Transverse colon (tissue), 4 donors: ENCODE results near the gene ULBP3. TPM values are rescaled to one million over a fixed set of nuclear protein-coding genes. Genes with fewer than 3 reads are reported as not detected.
A peak's percentile ranks its signal among the peaks of the same experiment; 100 is the strongest.

ENCODE experiments used
- DNase-seq: peaks from one replicate; pipeline ENCODE4 v3.0.0-alpha.2; 2019
- H3K27ac ChIP-seq, 4 donors: fragments of 200-600 bp; sonication (generic); 2 replicates each; pipeline ENCODE4 v1.5.1; 2016 to 2018; ENCODE audit warnings: inconsistent platforms in 4 of 4
- H3K27me3 ChIP-seq: fragments of 200-600 bp; sonication (generic); 2 replicates; pipeline ENCODE4 v1.5.1; 2017; ENCODE audit warnings: inconsistent platforms
- H3K36me3 ChIP-seq, 4 donors: fragments of 200-600 bp; sonication (generic); 2 replicates each; pipeline ENCODE4 v1.5.1; 2017 to 2019; ENCODE audit warnings: inconsistent platforms in 4 of 4
- H3K4me1 ChIP-seq, 4 donors: fragments of 200-600 bp; sonication (generic); 2 replicates each; pipeline ENCODE4 v1.5.1; 2017 to 2020; ENCODE audit warnings: inconsistent platforms in 4 of 4
- H3K4me3 ChIP-seq, 4 donors: fragments of 200-600 bp; sonication (generic); 1 replicate in 1 of 4; 2 replicates in 3 of 4; pipeline versions ENCODE4 v1.5.1 to v1.6.1; 2017 to 2019; ENCODE audit warnings: inconsistent platforms in 4 of 4
- H3K9me3 ChIP-seq, 2 donors: fragments of 200-600 bp; sonication (generic); 2 replicates each; pipeline ENCODE4 v1.5.1; 2017 to 2019; ENCODE audit warnings: inconsistent platforms in 2 of 2
- CTCF ChIP-seq, 5 experiments: fragments of 200-600 bp in 3 of 5; fragments of 450-650 bp in 2 of 5; sonication (generic) in 3 of 5; IDR thresholded peaks; 1 replicate in 2 of 5; 2 replicates in 3 of 5; pipeline ENCODE4 v1.5.1; 2016 to 2017; ENCODE audit warnings: antibody characterized with exemption in 5 of 5, inconsistent platforms in 3 of 5, mild to moderate bottlenecking in 2 of 5, moderate library complexity in 1 of 5
- EP300 ChIP-seq: sonication (generic); formaldehyde crosslinking; IDR thresholded peaks from one replicate; pipeline ENCODE4 v1.6.1; 2017; ENCODE audit warnings: antibody characterized with exemption, low read depth
- POLR2A ChIP-seq: fragments of 450-650 bp; IDR thresholded peaks from one replicate; pipeline ENCODE4 v1.6.1; 2016; ENCODE audit warnings: antibody characterized with exemption, mild to moderate bottlenecking, moderate library complexity
- POLR2AphosphoS5 ChIP-seq, 3 donors: sonication (generic); formaldehyde crosslinking; IDR thresholded peaks; one replicate each; pipeline ENCODE4 v1.6.1; 2016; ENCODE audit warnings: antibody characterized with exemption in 3 of 3
- WGBS, 2 donors: methylation state at CpG; one replicate each; pipeline ENCODE4 v1.1.5; 2018; ENCODE audit warnings: low coverage in 1 of 2; 5-methylcytosine and 5-hydroxymethylcytosine counted together
- in situ Hi-C, 4 donors: fragments of 200-750 bp; cut with MboI; loops; one replicate each; pipeline versions ENCODE4 v1.15.0 to v1.15.1; 2017; ENCODE audit warnings: low sequenced_read_pairs in 3 of 4, low pct_ligation_motif_present in 1 of 4, low pct_unique_long_range_greater_than_20kb in 1 of 4
- intact Hi-C: fragments of 100-400 bp; cut with DNase I; formaldehyde crosslinking; loops from one replicate; pipeline ENCODE4 v1.15.1; 2023; ENCODE audit warnings: low total_unique reads
- total RNA-seq, 4 donors: library from RNA; depleted of rRNA; stranded (reverse); fragments of >200 nt; gene quantifications; one replicate each; pipeline ENCODE4 v1.1.0, GENCODE V29; 2016

Gene ULBP3
- total RNA-seq, 4 donors from 2014 or later = 0.79 to 2.0 TPM; not detected in 2

- in situ Hi-C loops (loop anchor here in 2 of 4 donors (10.0 to 25.0 kb wide), 3 partner anchors 323 to 740 kb away; no protein-coding TSS in a partner anchor), intact Hi-C loops (no loop called here)
- peak; percentile 94 for DNase-seq
- H3K4me1 ChIP-seq = peaks cover 6 to 23% (median 15%) of the 10 kb centered on the region in 4 donors
- H3K9me3 ChIP-seq = no peaks in the 10 kb centered on the region
- peak overlapping the region; percentile 26 to 65 (median 49) for H3K27ac ChIP-seq
- no peak overlapping the region for H3K4me3 ChIP-seq
- WGBS, 2 donors = 45 to 55% methylated on average over 3 to 8 of the region's 8 CpGs
- H3K27me3 ChIP-seq = peaks cover 4% of the 10 kb centered on the region
- H3K36me3 ChIP-seq = no peaks in the 10 kb centered on the region
- TF ChIP-seq POLR2AphosphoS5 (IDR thresholded peaks at IDR 0.05) = peak in 2 of 3 donors; percentile 17 to 47
- no peak for TF ChIP-seq CTCF (IDR thresholded peaks at IDR 0.05)
- peak; percentile 27 for TF ChIP-seq POLR2A
- TF ChIP-seq EP300 = no peak
These were observed 3.3 kb upstream of the ULBP3 start for GRCh38 chr6:150072201-150072600.

GRCh38 chr6:150070236-150070818 is 1.4 kb upstream of the ULBP3 start:
- intact Hi-C loops (no loop called here), in situ Hi-C loops (loop anchor here in 2 of 4 donors (10.0 to 25.0 kb wide), 3 partner anchors 324 to 742 kb away; no protein-coding TSS in a partner anchor)
- no peak for TF ChIP-seq EP300
- TF ChIP-seq POLR2AphosphoS5 (IDR thresholded peaks at IDR 0.05) = no peak
- no peak for TF ChIP-seq CTCF (IDR thresholded peaks at IDR 0.05)
- no peak for TF ChIP-seq POLR2A
- no peak for DNase-seq
- Histone ChIP-seq H3K27ac (no peak overlapping the region), H3K4me3 (no peak overlapping the region), H3K27me3 (peaks cover 4% of the 10 kb centered on the region), H3K4me1 (peaks cover 6 to 23% (median 15%) of the 10 kb centered on the region in 4 donors), H3K9me3 (no peaks in the 10 kb centered on the region), H3K36me3 (no peaks in the 10 kb centered on the region)
- WGBS, 2 donors = 90% methylated on average over 3 of the region's 3 CpGs; no CpG with 5 or more reads in 1 of the 2 donors

- peaks cover 6 to 23% (median 15%) of the 10 kb centered on the region in 4 donors for H3K4me1 ChIP-seq
- no peaks in the 10 kb centered on the region for H3K36me3 ChIP-seq
- peak; percentile 41 for DNase-seq
- TF ChIP-seq EP300 = no peak
- no peak for TF ChIP-seq POLR2AphosphoS5 (IDR thresholded peaks at IDR 0.05)
- TF ChIP-seq POLR2A = no peak
- no peak for TF ChIP-seq CTCF (IDR thresholded peaks at IDR 0.05)
- peak overlapping the region in 3 of 4 donors; percentile 49 to 57 (median 55) for H3K4me3 ChIP-seq
- 39 to 48% methylated on average over 5 to 11 of the region's 11 CpGs for WGBS, 2 donors
- intact Hi-C loops = no loop called here
- H3K27me3 ChIP-seq = peaks cover 4% of the 10 kb centered on the region
- H3K9me3 ChIP-seq = no peaks in the 10 kb centered on the region
- in situ Hi-C loops = loop anchor here in 2 of 4 donors (10.0 to 25.0 kb wide), 3 partner anchors 325 to 743 kb away; no protein-coding TSS in a partner anchor
- H3K27ac ChIP-seq = peak overlapping the region in 3 of 4 donors; percentile 67 to 81 (median 69)
These were observed 785 bp upstream of the ULBP3 start for GRCh38 chr6:150069706-150070105.

GRCh38 chr6:150068151-150068550 is 770 bp downstream of the ULBP3 start:
- in situ Hi-C loops = loop anchor here in 1 of 4 donors (25.0 kb wide), 1 partner anchor 744 kb away; no protein-coding TSS in a partner anchor
- H3K9me3 ChIP-seq = no peaks in the 10 kb centered on the region
- H3K27ac ChIP-seq = peak overlapping the region in 1 of 4 donors; percentile 81
- H3K4me3 ChIP-seq = peak overlapping the region; percentile 49 to 57 (median 52)
- peaks cover 4% of the 10 kb centered on the region for H3K27me3 ChIP-seq
- TF ChIP-seq POLR2AphosphoS5 (IDR thresholded peaks at IDR 0.05) (no peak), POLR2A (no peak), EP300 (no peak), CTCF (IDR thresholded peaks at IDR 0.05) (no peak)
- WGBS, 2 donors = 55% methylated on average over 4 of the region's 4 CpGs; no CpG with 5 or more reads in 1 of the 2 donors
- peaks cover 6 to 23% (median 15%) of the 10 kb centered on the region in 4 donors for H3K4me1 ChIP-seq
- DNase-seq = no peak
- no peaks in the 10 kb centered on the region for H3K36me3 ChIP-seq
- intact Hi-C loops = no loop called here
